Measurements from ENCODE around the gene ZBTB7C. TPM values are rescaled to one million over a fixed set of nuclear protein-coding genes. Genes with fewer than 3 reads are reported as not detected.

The ZBTB7C gene
- total RNA-seq, 6 experiments from 2014 or later: not detected

GRCh38 chr18:47983055-47983454 lies 426.1 kb downstream of the ZBTB7C start:
- no peak for TF ChIP-seq CTCF (IDR thresholded peaks at IDR 0.05)
- Mint-ChIP-seq H3K27me3 (ENCODE audit: insufficient read depth) (peaks cover 16% of the 10 kb centered on the region), H3K36me3 (ENCODE audit: low read depth) (no peaks in the 10 kb centered on the region), H3K4me1 (ENCODE audit: low read depth) (peaks cover 12% of the 10 kb centered on the region), H3K9me3 (no peaks in the 10 kb centered on the region), H3K27ac (no peak overlapping the region), H3K4me3 (no peak overlapping the region)
- no peak for DNase-seq

GRCh38 chr18:47981830-47982229 lies 427.4 kb downstream of the ZBTB7C start:
- H3K9me3 Mint-ChIP-seq: no peaks in the 10 kb centered on the region

GRCh38 chr18:47981320-47981719 lies 427.9 kb downstream of the ZBTB7C start:
- no peak overlapping the region for H3K4me3 Mint-ChIP-seq
- H3K27ac Mint-ChIP-seq: no peak overlapping the region
- TF ChIP-seq CTCF (IDR thresholded peaks at IDR 0.05): no peak
- no peak for DNase-seq
- H3K9me3 Mint-ChIP-seq: peaks cover 3% of the 10 kb centered on the region; the same call in 1 of the 2 replicates
- no peaks in the 10 kb centered on the region for H3K36me3 Mint-ChIP-seq (ENCODE audit: low read depth)
- H3K4me1 Mint-ChIP-seq (ENCODE audit: low read depth): no peaks in the 10 kb centered on the region
- H3K27me3 Mint-ChIP-seq (ENCODE audit: insufficient read depth): peaks cover 16% of the 10 kb centered on the region

More at GRCh38 chr18:47981830-47982229, 427.4 kb downstream of the ZBTB7C start:
- peaks cover 2% of the 10 kb centered on the region for H3K4me1 Mint-ChIP-seq (ENCODE audit: low read depth)
- no peak overlapping the region for H3K4me3 Mint-ChIP-seq
- no peak for DNase-seq
- H3K27ac Mint-ChIP-seq: no peak overlapping the region
- TF ChIP-seq CTCF (IDR thresholded peaks at IDR 0.05): no peak
- peaks cover 16% of the 10 kb centered on the region for H3K27me3 Mint-ChIP-seq (ENCODE audit: insufficient read depth)
- H3K36me3 Mint-ChIP-seq (ENCODE audit: low read depth): no peaks in the 10 kb centered on the region

- Mint-ChIP-seq H3K4me1 (ENCODE audit: low read depth) (no peaks in the 10 kb centered on the region), H3K27ac (no peak overlapping the region), H3K4me3 (no peak overlapping the region), H3K36me3 (ENCODE audit: low read depth) (no peaks in the 10 kb centered on the region), H3K27me3 (ENCODE audit: insufficient read depth) (peaks cover 16% of the 10 kb centered on the region), H3K9me3 (peaks cover 10% of the 10 kb centered on the region; the same call in 1 of the 2 replicates)
- DNase-seq: no peak
- no peak for TF ChIP-seq CTCF (IDR thresholded peaks at IDR 0.05)
Measured at GRCh38 chr18:47979611-47980200, 429.5 kb downstream of the ZBTB7C start.

- no peak overlapping the region for H3K27ac Mint-ChIP-seq
- no peak overlapping the region for H3K4me3 Mint-ChIP-seq
- H3K27me3 Mint-ChIP-seq (ENCODE audit: insufficient read depth): peaks cover 20% of the 10 kb centered on the region
- no peak for TF ChIP-seq CTCF (IDR thresholded peaks at IDR 0.05)
- DNase-seq: no peak
- H3K9me3 Mint-ChIP-seq: peaks cover 10% of the 10 kb centered on the region; the same call in 1 of the 2 replicates
- no peaks in the 10 kb centered on the region for H3K36me3 Mint-ChIP-seq (ENCODE audit: low read depth)
- H3K4me1 Mint-ChIP-seq (ENCODE audit: low read depth): no peaks in the 10 kb centered on the region
Measured at GRCh38 chr18:47978603-47979002, 430.6 kb downstream of the ZBTB7C start.

All from HFFc6 (cell line).